ENCODE results near the gene STK31.
"Not testable (repeated sequence)": the region's sequence is repeated elsewhere in the genome, so short reads cannot be mapped to it uniquely, and the experiment has no call there.

STK31 gene

GRCh38 chr7:23713285-23714149 lies 3.5 kb downstream of the STK31 start:
- DNase-seq (ENCODE audit: low spot score) = peak; percentile 49

GRCh38 chr7:23714150-23714464 lies 4.1 kb downstream of the STK31 start:
- DNase-seq (ENCODE audit: low spot score) = no peak

- DNase-seq (ENCODE audit: low spot score) = no peak
Observed at GRCh38 chr7:23714579-23714978, 4.6 kb downstream of the STK31 start.

GRCh38 chr7:23715099-23715498 lies 5.1 kb downstream of the STK31 start:
- DNase-seq (ENCODE audit: low spot score) = no peak

- no peak for DNase-seq (ENCODE audit: low spot score)
Observed at GRCh38 chr7:23717788-23718187, 7.8 kb downstream of the STK31 start.

- no peak for DNase-seq (ENCODE audit: low spot score)
Observed at GRCh38 chr7:23721456-23721855, 11.4 kb downstream of the STK31 start.

GRCh38 chr7:23722587-23723216 lies 12.7 kb downstream of the STK31 start:
- not testable (repeated sequence) for DNase-seq (ENCODE audit: low spot score)

- DNase-seq (ENCODE audit: low spot score) = not testable (repeated sequence)
Observed at GRCh38 chr7:23724113-23724512, 14.1 kb downstream of the STK31 start.

GRCh38 chr7:23742051-23742450 lies 32.0 kb downstream of the STK31 start:
- DNase-seq (ENCODE audit: low spot score) = no peak

GRCh38 chr7:23743226-23743625 lies 33.2 kb downstream of the STK31 start:
- no peak for DNase-seq (ENCODE audit: low spot score)

GRCh38 chr7:23746629-23747028 lies 36.6 kb downstream of the STK31 start:
- DNase-seq (ENCODE audit: low spot score) = no peak

- DNase-seq (ENCODE audit: low spot score) = no peak
Observed at GRCh38 chr7:23751852-23752251, 41.8 kb downstream of the STK31 start.

GRCh38 chr7:23758839-23759238 lies 48.8 kb downstream of the STK31 start:
- not testable (repeated sequence) for DNase-seq (ENCODE audit: low spot score)

- DNase-seq (ENCODE audit: low spot score) = no peak
Observed at GRCh38 chr7:23759671-23760391, 49.8 kb downstream of the STK31 start.

- no peak for DNase-seq (ENCODE audit: low spot score)
Observed at GRCh38 chr7:23765943-23766342, 55.9 kb downstream of the STK31 start.

GRCh38 chr7:23767514-23767913 lies 57.5 kb downstream of the STK31 start:
- DNase-seq (ENCODE audit: low spot score) = no peak

- DNase-seq (ENCODE audit: low spot score) = no peak
Observed at GRCh38 chr7:23768022-23768421, 58.0 kb downstream of the STK31 start.

- DNase-seq (ENCODE audit: low spot score) = not testable (repeated sequence)
Observed at GRCh38 chr7:23779185-23779800, 69.3 kb downstream of the STK31 start.

- no peak for DNase-seq (ENCODE audit: low spot score)
Observed at GRCh38 chr7:23783115-23783514, 73.1 kb downstream of the STK31 start.

GRCh38 chr7:23787272-23787671 lies 77.3 kb downstream of the STK31 start:
- no peak for DNase-seq (ENCODE audit: low spot score)

- no peak for DNase-seq (ENCODE audit: low spot score)
Observed at GRCh38 chr7:23788843-23789242, 78.8 kb downstream of the STK31 start.

- no peak for DNase-seq (ENCODE audit: low spot score)
Observed at GRCh38 chr7:23791721-23792120, 81.7 kb downstream of the STK31 start.

All from AG20443 (cell line).